ENCODE measurements around the gene TMEM186. TPM values are rescaled to one million over a fixed set of nuclear protein-coding genes. Genes with fewer than 3 reads are reported as not detected.
"Not testable (repeated sequence)": the region's sequence is repeated elsewhere in the genome, so short reads cannot be mapped to it uniquely, and the experiment has no call there.

TMEM186 gene
- total and polyA plus RNA-seq, 8 donors, result 8.8 to 15.6 (median 12.4) TPM

DNA sequence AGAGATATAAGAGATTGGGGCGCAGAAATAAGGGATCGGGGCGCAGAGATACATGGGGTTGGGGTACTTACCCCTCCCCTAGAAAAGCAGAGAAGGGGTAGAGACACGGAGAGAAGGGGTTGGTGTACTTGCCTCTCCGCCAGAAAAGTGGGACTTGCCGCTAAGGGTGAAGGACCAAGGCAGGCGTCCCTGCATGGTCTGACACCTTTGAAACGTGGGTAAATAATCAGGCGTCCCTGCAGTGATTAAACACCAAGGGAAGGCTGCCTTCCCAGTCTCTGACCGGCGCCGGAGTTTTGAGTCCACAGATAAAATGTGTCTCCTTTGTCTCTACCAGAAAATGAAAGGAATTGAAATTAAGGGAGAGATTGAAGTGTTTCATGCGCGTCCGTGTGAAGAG, 40.2 kb upstream of the TMEM186 start:
- H3K27me3 ChIP-seq; H3K9me3 ChIP-seq; intact Hi-C loops (cut with DNase I); H3K27ac ChIP-seq; DNase-seq; H3K4me3 ChIP-seq; ATAC-seq; H3K36me3 ChIP-seq: not testable (repeated sequence)
- H3K4me1 ChIP-seq, result peaks cover 0 to 11% of the 10 kb centered on the region in 2 donors

DNA sequence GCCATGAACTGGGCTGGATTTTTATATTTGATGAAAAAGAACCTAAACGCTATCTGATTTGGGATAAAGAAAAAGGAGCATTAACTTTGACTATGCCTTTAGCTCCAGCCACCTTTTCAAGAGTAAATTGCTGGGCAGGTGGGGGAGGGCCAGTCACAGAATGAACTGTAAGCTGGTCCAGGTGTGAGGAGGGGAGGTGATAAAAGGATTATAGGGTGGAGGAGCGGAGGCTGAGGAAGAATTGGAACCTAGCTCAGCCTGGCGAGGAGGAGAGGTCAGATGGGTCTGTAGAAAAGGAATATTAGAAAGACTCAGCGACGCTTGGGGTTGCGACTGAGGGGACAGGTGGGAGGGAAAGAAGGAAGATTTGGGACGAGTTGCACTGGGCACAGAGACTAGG, 39.4 kb upstream of the TMEM186 start:
- H3K4me1 ChIP-seq; H3K27me3 ChIP-seq; ATAC-seq; H3K9me3 ChIP-seq; DNase-seq; H3K27ac ChIP-seq; intact Hi-C loops (cut with DNase I); H3K4me3 ChIP-seq: not testable (repeated sequence)
- peaks cover 0 to 10% of the 10 kb centered on the region in 2 donors for H3K36me3 ChIP-seq

DNA sequence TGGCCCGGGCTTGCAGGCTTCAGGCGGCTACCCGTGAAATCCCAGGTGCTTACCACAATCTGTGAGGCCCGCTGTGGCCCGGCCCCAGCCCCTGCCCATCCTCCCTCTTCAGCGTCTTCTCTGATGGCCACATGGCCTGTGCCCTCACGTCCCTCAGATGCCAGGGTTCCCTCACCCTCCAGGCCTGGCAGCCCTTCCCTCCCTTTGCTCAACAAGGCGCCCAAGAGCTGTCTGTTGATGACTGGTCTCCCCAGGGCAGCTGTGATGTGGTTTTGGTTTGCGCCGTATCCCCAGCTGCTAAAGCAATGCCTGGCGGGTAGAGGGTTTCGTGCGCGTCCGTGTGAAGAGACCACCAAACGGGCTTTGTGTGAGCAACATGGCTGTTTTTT, 35.3 kb upstream of the TMEM186 start:
- Histone ChIP-seq H3K36me3 (peaks cover 0 to 38% of the 10 kb centered on the region in 2 donors), H3K9me3 (no peaks in the 10 kb centered on the region), H3K27ac (no peak overlapping the region), H3K4me1 (peaks cover 0 to 6% of the 10 kb centered on the region in 2 donors), H3K27me3 (no peaks in the 10 kb centered on the region), H3K4me3 (no peak overlapping the region)
- intact Hi-C loops (cut with DNase I), result no loop called here
- TF ChIP-seq, protein P1, sequence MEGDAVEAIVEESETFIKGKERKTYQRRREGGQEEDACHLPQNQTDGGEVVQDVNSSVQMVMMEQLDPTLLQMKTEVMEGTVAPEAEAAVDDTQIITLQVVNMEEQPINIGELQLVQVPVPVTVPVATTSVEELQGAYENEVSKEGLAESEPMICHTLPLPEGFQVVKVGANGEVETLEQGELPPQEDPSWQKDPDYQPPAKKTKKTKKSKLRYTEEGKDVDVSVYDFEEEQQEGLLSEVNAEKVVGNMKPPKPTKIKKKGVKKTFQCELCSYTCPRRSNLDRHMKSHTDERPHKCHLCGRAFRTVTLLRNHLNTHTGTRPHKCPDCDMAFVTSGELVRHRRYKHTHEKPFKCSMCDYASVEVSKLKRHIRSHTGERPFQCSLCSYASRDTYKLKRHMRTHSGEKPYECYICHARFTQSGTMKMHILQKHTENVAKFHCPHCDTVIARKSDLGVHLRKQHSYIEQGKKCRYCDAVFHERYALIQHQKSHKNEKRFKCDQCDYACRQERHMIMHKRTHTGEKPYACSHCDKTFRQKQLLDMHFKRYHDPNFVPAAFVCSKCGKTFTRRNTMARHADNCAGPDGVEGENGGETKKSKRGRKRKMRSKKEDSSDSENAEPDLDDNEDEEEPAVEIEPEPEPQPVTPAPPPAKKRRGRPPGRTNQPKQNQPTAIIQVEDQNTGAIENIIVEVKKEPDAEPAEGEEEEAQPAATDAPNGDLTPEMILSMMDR (IDR thresholded peaks at IDR 0.05), result no peak
- no peak for ATAC-seq
- no peak for DNase-seq

DNA sequence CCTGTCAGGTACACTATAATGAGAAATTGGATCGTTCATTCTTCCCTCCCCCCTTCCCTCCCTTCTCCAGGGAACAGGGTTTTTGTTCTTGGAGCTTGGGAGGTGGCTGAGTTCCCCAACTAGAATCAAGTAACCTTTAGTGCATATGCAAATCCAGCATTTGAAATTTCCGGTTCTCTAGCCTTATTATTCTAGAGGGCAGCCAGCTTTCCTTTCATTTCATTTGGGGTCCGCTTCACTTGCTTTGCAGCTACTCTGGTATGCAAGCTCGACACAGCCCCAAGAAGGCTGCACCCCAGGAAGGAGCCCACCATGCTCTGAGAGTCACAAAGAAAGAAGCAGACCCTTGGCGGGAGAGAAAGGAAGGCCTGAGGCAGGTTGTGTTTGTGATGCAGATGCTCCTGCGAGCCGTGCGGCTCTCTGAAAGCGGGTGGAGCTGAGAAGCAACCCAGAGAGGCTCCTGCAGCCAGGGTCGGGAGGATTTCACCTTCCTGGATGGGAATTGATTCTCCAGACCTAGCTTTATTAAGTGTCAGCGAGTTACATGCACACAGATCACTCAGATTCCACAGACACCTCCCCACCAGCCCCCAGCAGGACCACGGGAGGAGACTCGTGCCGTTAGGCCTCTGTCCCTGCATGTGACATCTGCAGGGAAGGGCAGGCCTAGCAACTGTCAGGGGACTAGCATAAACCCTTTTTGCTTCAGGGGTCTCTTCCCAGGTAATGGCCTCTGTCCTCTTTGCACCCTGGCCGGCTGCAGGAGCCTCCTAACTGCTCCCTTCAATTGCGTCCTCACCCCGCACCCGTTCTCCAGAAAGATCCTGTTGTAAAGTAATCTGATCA, 34.7 kb upstream of the TMEM186 start:
- TF ChIP-seq, protein P1 (IDR thresholded peaks at IDR 0.05), result no peak
- no peak for DNase-seq
- Histone ChIP-seq H3K4me1 (peaks cover 0 to 6% of the 10 kb centered on the region in 2 donors), H3K36me3 (peaks cover 0 to 38% of the 10 kb centered on the region in 2 donors), H3K27me3 (no peaks in the 10 kb centered on the region), H3K4me3 (no peak overlapping the region), H3K9me3 (no peaks in the 10 kb centered on the region), H3K27ac (no peak overlapping the region)
- intact Hi-C loops (cut with DNase I), result no loop called here
- no peak for ATAC-seq

DNA sequence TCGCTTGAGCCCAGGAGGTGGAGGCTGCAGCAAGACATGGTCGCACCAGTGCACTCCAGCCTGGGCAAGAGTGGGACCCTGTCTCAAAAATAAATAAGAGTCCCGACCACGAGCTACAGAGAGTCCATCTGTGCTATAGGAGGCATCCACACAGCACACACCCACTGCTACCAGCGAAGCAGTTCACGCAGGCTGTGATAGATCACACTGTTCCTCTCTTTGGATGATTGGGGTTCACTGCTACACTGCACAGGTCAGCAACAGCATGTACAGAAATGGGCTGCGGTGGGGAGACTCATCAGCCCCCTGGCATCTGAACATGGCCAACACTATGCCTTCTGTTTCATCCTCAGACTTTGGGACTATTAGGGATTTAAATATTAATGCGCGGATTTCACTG, 34.0 kb upstream of the TMEM186 start:
- no peak for DNase-seq
- TF ChIP-seq, protein P1 (IDR thresholded peaks at IDR 0.05), result no peak
- no peak overlapping the region for H3K4me3 ChIP-seq
- no peak overlapping the region for H3K27ac ChIP-seq
- H3K27me3 ChIP-seq, result no peaks in the 10 kb centered on the region
- H3K4me1 ChIP-seq, result peaks cover 0 to 6% of the 10 kb centered on the region in 2 donors
- no peaks in the 10 kb centered on the region for H3K9me3 ChIP-seq
- intact Hi-C loops (cut with DNase I), result no loop called here
- H3K36me3 ChIP-seq, result peaks cover 0 to 40% of the 10 kb centered on the region in 2 donors
- no peak for ATAC-seq

DNA sequence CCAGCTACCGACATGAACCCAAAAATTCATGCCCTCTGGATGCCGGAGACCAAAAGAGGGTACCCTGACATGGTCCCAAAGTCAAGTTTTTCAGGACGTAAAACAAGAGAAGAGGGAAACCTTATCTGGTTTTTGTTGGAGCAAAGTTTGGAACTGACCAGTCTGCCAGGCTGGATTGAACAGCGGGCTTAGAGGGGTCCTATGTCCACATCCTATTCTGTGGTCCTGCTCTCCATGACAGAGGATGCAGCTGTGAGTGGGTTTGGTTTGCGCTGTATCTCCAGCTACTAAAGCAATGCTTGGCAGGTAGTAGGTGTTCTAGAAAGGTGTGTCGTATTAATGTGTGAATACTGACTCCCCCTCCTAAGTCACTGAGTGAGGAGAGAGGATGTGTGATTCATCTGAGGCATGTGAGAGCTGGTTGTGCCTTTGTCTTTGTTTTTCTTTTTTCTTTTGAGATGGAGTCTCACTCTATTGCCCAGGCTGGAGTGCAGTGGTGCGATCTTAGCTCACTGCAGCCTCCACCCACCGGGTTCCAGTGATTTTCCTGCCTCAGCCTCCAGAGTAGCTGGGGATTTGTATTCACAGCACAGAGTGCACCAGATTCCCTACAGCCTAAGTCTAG, 31.2 kb upstream of the TMEM186 start:
- no peaks in the 10 kb centered on the region for H3K27me3 ChIP-seq
- peaks cover 0 to 57% of the 10 kb centered on the region in 2 donors for H3K36me3 ChIP-seq
- intact Hi-C loops (cut with DNase I), result no loop called here
- TF ChIP-seq, protein P1 (IDR thresholded peaks at IDR 0.05), result no peak
- no peaks in the 10 kb centered on the region for H3K4me1 ChIP-seq
- no peaks in the 10 kb centered on the region for H3K9me3 ChIP-seq
- H3K27ac ChIP-seq, result no peak overlapping the region
- DNase-seq (no peak), ATAC-seq (no peak)
- no peak overlapping the region for H3K4me3 ChIP-seq
